Measurements from ENCODE around the gene G6PC3.
A peak's percentile ranks its signal among the peaks of the same experiment; 100 is the strongest.

G6PC3 gene

GRCh38 chr17:44121997-44122815 lies 51.7 kb downstream of the G6PC3 start:
- peak overlapping the region; percentile 94 for H3K4me3 ChIP-seq (ENCODE audit: insufficient read depth, low read depth, low read length, poor library complexity, severe bottlenecking)
- no peaks in the 10 kb centered on the region for H3K27me3 ChIP-seq (replicated peaks; ENCODE audit: control insufficient read depth, insufficient read depth, low read length, poor library complexity, severe bottlenecking)
- H3K27ac ChIP-seq (ENCODE audit: insufficient read depth, low read length, poor library complexity, severe bottlenecking), result peak overlapping the region; percentile 70
- H3K4me1 ChIP-seq (ENCODE audit: control insufficient read depth, insufficient read depth, low read length, poor library complexity, severe bottlenecking), result peaks cover 14% of the 10 kb centered on the region
- no peaks in the 10 kb centered on the region for H3K9me3 ChIP-seq (ENCODE audit: control insufficient read depth, low read length)
- no peaks in the 10 kb centered on the region for H3K36me3 ChIP-seq (ENCODE audit: control insufficient read depth, insufficient read depth, low read length)
- no peak for DNase-seq

DNA sequence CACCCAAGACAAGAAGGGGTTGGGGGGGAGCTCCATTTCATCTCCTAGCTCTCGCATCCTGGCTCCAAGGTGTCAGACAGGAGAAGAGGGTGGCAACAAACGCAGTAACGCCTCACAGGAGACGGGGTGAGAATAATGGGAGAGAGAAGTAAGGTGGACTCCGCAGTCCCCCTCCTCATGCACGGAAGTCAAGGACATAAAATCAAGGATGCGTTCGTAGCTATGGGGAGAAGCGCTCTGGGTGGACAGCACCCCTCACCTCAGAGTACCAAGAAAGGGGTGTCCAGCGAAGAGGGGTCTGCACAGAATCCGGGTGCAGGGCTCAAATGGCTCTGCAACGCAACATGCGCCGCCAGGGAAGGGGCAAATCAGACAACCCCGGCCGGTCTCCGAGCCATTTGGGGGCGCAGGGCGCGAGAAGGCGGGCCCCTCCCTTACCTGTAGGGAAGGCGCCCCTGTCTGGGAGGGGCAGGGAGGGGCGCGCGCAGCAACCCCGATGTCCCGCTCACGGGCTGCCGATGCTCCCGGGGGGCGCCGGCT lies 52.4 kb downstream of the G6PC3 start:
- H3K27ac ChIP-seq (ENCODE audit: insufficient read depth, low read length, poor library complexity, severe bottlenecking), result peak overlapping the region; percentile 70
- H3K4me1 ChIP-seq (ENCODE audit: control insufficient read depth, insufficient read depth, low read length, poor library complexity, severe bottlenecking), result peaks cover 14% of the 10 kb centered on the region
- H3K9me3 ChIP-seq (ENCODE audit: control insufficient read depth, low read length), result no peaks in the 10 kb centered on the region
- no peak for DNase-seq
- peak overlapping the region; percentile 94 for H3K4me3 ChIP-seq (ENCODE audit: insufficient read depth, low read depth, low read length, poor library complexity, severe bottlenecking)
- H3K27me3 ChIP-seq (replicated peaks; ENCODE audit: control insufficient read depth, insufficient read depth, low read length, poor library complexity, severe bottlenecking), result no peaks in the 10 kb centered on the region
- no peaks in the 10 kb centered on the region for H3K36me3 ChIP-seq (ENCODE audit: control insufficient read depth, insufficient read depth, low read length)

GRCh38 chr17:44123356-44124117 lies 53.0 kb downstream of the G6PC3 start, which contains the start of gene HDAC5:
HDAC5 (minus strand) TSS chr17:44123641; CDS start chr17:44117515, 6,126 bp downstream.
- Histone ChIP-seq H3K9me3 (ENCODE audit: control insufficient read depth, low read length) (no peaks in the 10 kb centered on the region), H3K36me3 (ENCODE audit: control insufficient read depth, insufficient read depth, low read length) (no peaks in the 10 kb centered on the region), H3K4me1 (ENCODE audit: control insufficient read depth, insufficient read depth, low read length, poor library complexity, severe bottlenecking) (peaks cover 14% of the 10 kb centered on the region), H3K27ac (ENCODE audit: insufficient read depth, low read length, poor library complexity, severe bottlenecking) (peak within 1 kb of the TSS; percentile 70), H3K27me3 (replicated peaks; ENCODE audit: control insufficient read depth, insufficient read depth, low read length, poor library complexity, severe bottlenecking) (no peaks in the 10 kb centered on the region), H3K4me3 (ENCODE audit: insufficient read depth, low read depth, low read length, poor library complexity, severe bottlenecking) (peak within 1 kb of the TSS; percentile 94)
- DNase-seq, result peak; percentile 89 to 94 (median 93)

DNA sequence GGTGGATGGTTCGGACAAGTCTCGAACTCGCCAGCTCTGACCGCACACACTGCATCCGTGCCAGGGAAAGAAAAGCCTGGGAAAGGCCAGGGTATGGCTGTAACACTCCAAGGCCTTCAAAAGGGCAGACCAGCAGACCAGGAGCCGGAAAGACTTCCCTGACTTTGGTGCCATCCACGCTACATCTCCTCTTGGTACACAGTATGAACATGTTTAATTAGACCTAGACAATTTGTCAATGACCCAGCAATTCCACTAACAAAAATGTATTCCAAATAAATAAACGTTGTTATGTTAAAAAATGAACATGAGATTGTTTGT lies 53.5 kb downstream of the G6PC3 start:
- Histone ChIP-seq H3K4me3 (ENCODE audit: insufficient read depth, low read depth, low read length, poor library complexity, severe bottlenecking) (peak overlapping the region; percentile 71), H3K27me3 (replicated peaks; ENCODE audit: control insufficient read depth, insufficient read depth, low read length, poor library complexity, severe bottlenecking) (no peaks in the 10 kb centered on the region), H3K36me3 (ENCODE audit: control insufficient read depth, insufficient read depth, low read length) (no peaks in the 10 kb centered on the region), H3K9me3 (ENCODE audit: control insufficient read depth, low read length) (no peaks in the 10 kb centered on the region), H3K27ac (ENCODE audit: insufficient read depth, low read length, poor library complexity, severe bottlenecking) (peak overlapping the region; percentile 64), H3K4me1 (ENCODE audit: control insufficient read depth, insufficient read depth, low read length, poor library complexity, severe bottlenecking) (peaks cover 14% of the 10 kb centered on the region)
- DNase-seq, result no peak
